ENCODE measurements around the gene STK32C. TPM values are rescaled to one million over a fixed set of nuclear protein-coding genes. Genes with fewer than 3 reads are reported as not detected.

The STK32C gene
- polyA plus RNA-seq, 2 of the 4 experiments (the other 2 are of a cell fraction) = 29.9 to 43.6 TPM

- TF ChIP-seq MAFK (IDR thresholded peaks at IDR 0.05; ENCODE audit: partially characterized antibody) (no peak), FOSB (CRISPR knock-in tag; IDR thresholded peaks at IDR 0.05) (no peak), EHF (CRISPR knock-in tag; IDR thresholded peaks at IDR 0.05) (no peak)
- DNase-seq (ENCODE audit: low read depth in 1 of 2, low spot score in 1 of 2) (no peak), FAIRE-seq (no peak), ATAC-seq (peak; percentile 21 to 55; a peak in 3 of 6 replicates)
- H3K27ac ChIP-seq = no peak overlapping the region
- CTCF ChIA-PET = interaction anchor here (1.3 kb wide), 1 partner anchor 12 kb away, joined by 3 read pairs; no protein-coding TSS in a partner anchor
- H3K4me2 ChIP-seq = no peak overlapping the region
- H3K4me3 ChIP-seq = no peak overlapping the region
- 55% methylated on average over 15 of the region's 15 CpGs for WGBS (ENCODE audit: missing lambda C conversion rate)
- POLR2A ChIA-PET = no interaction called here
- H3K9me3 ChIP-seq = no peaks in the 10 kb centered on the region
- H3K4me1 ChIP-seq = peaks cover 7% of the 10 kb centered on the region; the same call in 1 of the 3 replicates
Observed at GRCh38 chr10:132265890-132266496, 41.8 kb downstream of the STK32C start.

- WGBS (ENCODE audit: missing lambda C conversion rate) = 77% methylated on average over 24 of the region's 32 CpGs
- no peak overlapping the region for H3K27ac ChIP-seq
- ATAC-seq = peak; percentile 38 to 65; a peak in 4 of 6 replicates
- TF ChIP-seq HOXB5 (CRISPR knock-in tag; IDR thresholded peaks at IDR 0.05) = no peak
- TF ChIP-seq ZFP36 (IDR thresholded peaks at IDR 0.05; ENCODE audit: borderline replicate concordance, partially characterized antibody) = no peak
- no peak for TF ChIP-seq TFCP2L1 (CRISPR knock-in tag; IDR thresholded peaks at IDR 0.05)
- no peak for TF ChIP-seq BCL3 (IDR thresholded peaks at IDR 0.05)
- no peak for TF ChIP-seq HDAC2 (IDR thresholded peaks at IDR 0.05)
- TF ChIP-seq ATOH8 (CRISPR knock-in tag; IDR thresholded peaks at IDR 0.05; ENCODE audit: low read depth) = no peak
- no peak for TF ChIP-seq MAFK (IDR thresholded peaks at IDR 0.05; ENCODE audit: partially characterized antibody)
- no peak for TF ChIP-seq ESRRA (IDR thresholded peaks at IDR 0.05; ENCODE audit: borderline replicate concordance, low read length)
- no peak for TF ChIP-seq MAX (IDR thresholded peaks at IDR 0.05)
- no peak for TF ChIP-seq EHMT2 (IDR thresholded peaks at IDR 0.05; ENCODE audit: low read depth)
- TF ChIP-seq USF2 (IDR thresholded peaks at IDR 0.05) = no peak
- TF ChIP-seq HOXB13 (CRISPR knock-in tag; IDR thresholded peaks at IDR 0.05; ENCODE audit: low read depth) = no peak
- TF ChIP-seq RAD21 (conservative IDR thresholded peaks at IDR 0.05 in 1 of 2, IDR thresholded peaks at IDR 0.05 in 1 of 2) = no peak
- no peak for TF ChIP-seq NFE2L2 (conservative IDR thresholded peaks at IDR 0.05; ENCODE audit: low read length)
- no peak for TF ChIP-seq FOXS1 (CRISPR knock-in tag; IDR thresholded peaks at IDR 0.05)
- TF ChIP-seq RARB (CRISPR knock-in tag; IDR thresholded peaks at IDR 0.05) = no peak
- no peak for TF ChIP-seq PBX3 (IDR thresholded peaks at IDR 0.05)
- TF ChIP-seq CEBPB (IDR thresholded peaks at IDR 0.05) = no peak
- no peak for TF ChIP-seq CHD4 (IDR thresholded peaks at IDR 0.05; ENCODE audit: borderline replicate concordance)
- no peak for TF ChIP-seq SREBF2 (IDR thresholded peaks at IDR 0.05)
- no peak overlapping the region for H3K4me2 ChIP-seq
- FAIRE-seq = no peak
- no peak for DNase-seq (ENCODE audit: low read depth in 1 of 2, low spot score in 1 of 2)
- peaks cover 7% of the 10 kb centered on the region; the same call in 1 of the 3 replicates for H3K4me1 ChIP-seq
- POLR2A ChIA-PET = no interaction called here
- H3K4me3 ChIP-seq = no peak overlapping the region
- CTCF ChIA-PET = no interaction called here
- no peaks in the 10 kb centered on the region for H3K9me3 ChIP-seq
Observed at GRCh38 chr10:132264966-132265889, 42.5 kb downstream of the STK32C start.

Measured in A549 (cell line).